SK-N-SH (cell line): ENCODE results near the gene CAMTA2.

Experiments
- EP300 ChIP-seq, 2 experiments: IDR thresholded peaks; 2 replicates each; pipeline versions ENCODE4 v1.4.0 to v1.6.1; 2012; ENCODE audit warnings: borderline replicate concordance in 1 of 2, low read depth in 1 of 2, low read length in 1 of 2
- EZH2phosphoT487 ChIP-seq: fragments of 200-600 bp; sonication (generic); IDR thresholded peaks from 2 replicates; pipeline ENCODE4 v1.6.1; 2017; ENCODE audit warnings: low read depth, mixed run types, mild to moderate bottlenecking, antibody characterized with exemption, moderate library complexity, borderline replicate concordance
- RAD21 ChIP-seq: IDR thresholded peaks from 2 replicates; pipeline ENCODE4 v1.6.1; 2012; ENCODE audit warnings: mild to moderate bottlenecking, low read length
- TCF12 ChIP-seq: IDR thresholded peaks from 2 replicates; pipeline ENCODE4 v1.4.0; 2012
- TF ChIP-seq, protein P1 (sequence below): IDR thresholded peaks from 2 replicates; pipeline ENCODE4 v1.4.0; 2012; ENCODE audit warnings: low read depth

GRCh38 chr17:4947010-4947410 lies 40.5 kb downstream of the CAMTA2 start:
- TF ChIP-seq RAD21 (no peak), EP300 (IDR thresholded peaks at IDR 0.05; ENCODE audit: borderline replicate concordance in 1 of 2, low read depth in 1 of 2, low read length in 1 of 2) (no peak), TCF12 (no peak), EZH2phosphoT487 (no peak)
- TF ChIP-seq, protein P1, sequence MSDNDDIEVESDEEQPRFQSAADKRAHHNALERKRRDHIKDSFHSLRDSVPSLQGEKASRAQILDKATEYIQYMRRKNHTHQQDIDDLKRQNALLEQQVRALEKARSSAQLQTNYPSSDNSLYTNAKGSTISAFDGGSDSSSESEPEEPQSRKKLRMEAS = no peak
